GM12872 (cell line): ENCODE results near the gene MIDN.

Source experiments
- TF ChIP-seq, protein P1 (sequence below): IDR thresholded peaks from 3 replicates; pipeline ENCODE4 v1.5.1; 2011; ENCODE audit warnings: low read depth, mild to moderate bottlenecking, low read length, moderate library complexity; ENCODE audit not compliant: insufficient read depth

Gene MIDN

DNA sequence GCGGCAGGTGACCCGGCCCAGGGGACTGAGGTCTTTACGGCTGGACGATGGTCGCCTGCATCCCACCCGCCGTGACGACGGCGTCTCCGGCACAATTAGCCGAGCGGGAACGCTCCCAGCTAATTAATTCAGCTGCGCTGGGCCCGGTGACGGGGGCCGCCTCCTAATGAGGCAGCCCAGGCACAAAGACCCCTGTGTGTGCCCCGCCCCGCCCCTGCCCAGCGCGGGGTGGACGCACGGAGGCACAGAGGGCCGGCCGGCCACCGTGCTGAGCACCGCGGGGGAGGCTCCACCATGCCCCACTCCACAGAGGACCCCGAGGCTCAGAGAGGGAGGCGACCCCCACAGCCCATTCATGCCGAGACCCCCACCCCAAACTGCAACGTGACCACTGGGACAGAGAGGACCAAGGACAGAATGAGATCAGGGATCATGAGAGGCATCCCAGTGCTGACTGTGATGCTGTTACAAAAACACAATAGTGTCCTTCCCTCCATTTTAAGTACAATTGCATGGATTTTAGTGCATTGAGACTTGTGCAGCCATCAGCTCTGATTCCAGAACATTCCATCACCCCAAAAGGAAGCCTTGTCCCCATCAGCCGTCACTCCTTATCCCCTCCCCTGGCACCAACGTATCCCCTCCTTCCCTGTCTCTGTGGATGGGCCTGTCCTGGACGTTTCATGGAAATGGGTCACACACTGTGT lies 54.3 kb downstream of the MIDN start:
- TF ChIP-seq, protein P1, sequence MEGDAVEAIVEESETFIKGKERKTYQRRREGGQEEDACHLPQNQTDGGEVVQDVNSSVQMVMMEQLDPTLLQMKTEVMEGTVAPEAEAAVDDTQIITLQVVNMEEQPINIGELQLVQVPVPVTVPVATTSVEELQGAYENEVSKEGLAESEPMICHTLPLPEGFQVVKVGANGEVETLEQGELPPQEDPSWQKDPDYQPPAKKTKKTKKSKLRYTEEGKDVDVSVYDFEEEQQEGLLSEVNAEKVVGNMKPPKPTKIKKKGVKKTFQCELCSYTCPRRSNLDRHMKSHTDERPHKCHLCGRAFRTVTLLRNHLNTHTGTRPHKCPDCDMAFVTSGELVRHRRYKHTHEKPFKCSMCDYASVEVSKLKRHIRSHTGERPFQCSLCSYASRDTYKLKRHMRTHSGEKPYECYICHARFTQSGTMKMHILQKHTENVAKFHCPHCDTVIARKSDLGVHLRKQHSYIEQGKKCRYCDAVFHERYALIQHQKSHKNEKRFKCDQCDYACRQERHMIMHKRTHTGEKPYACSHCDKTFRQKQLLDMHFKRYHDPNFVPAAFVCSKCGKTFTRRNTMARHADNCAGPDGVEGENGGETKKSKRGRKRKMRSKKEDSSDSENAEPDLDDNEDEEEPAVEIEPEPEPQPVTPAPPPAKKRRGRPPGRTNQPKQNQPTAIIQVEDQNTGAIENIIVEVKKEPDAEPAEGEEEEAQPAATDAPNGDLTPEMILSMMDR: no peak

DNA sequence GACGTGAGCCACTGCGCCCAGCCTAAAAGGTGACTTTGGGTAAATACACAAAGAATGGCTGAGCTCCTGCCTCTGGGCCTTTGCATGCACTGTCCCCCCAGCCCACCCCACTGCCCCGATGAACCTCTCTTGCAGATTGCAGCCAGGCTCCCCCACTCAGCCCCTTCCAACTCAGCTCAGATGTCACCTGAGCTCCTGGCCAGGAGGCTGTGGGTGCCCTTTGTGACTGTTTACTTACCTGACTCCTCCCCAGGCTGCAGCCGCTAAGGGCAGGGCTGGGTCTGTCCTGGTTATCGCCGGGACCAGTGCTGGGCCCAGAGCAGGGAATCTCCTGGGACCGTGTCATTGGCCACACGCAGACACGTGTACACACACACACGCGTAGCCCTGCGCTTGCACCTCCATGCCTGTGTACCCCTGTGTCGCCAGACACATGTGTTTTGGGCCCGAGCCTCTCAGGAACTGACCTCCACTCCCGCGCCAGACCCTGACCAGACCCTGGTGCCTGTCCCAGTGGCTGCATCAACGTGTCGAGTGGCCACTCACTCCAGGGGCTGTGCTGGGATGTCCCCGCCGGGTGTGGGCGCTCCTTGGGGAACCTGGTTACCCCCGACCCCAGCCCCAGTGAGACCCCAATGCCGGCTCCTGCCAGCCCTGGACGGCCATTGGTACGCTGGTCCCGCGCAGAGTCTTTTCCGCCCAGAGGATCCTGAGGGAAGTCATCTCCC lies 56.0 kb downstream of the MIDN start:
- TF ChIP-seq, protein P1: no peak

DNA sequence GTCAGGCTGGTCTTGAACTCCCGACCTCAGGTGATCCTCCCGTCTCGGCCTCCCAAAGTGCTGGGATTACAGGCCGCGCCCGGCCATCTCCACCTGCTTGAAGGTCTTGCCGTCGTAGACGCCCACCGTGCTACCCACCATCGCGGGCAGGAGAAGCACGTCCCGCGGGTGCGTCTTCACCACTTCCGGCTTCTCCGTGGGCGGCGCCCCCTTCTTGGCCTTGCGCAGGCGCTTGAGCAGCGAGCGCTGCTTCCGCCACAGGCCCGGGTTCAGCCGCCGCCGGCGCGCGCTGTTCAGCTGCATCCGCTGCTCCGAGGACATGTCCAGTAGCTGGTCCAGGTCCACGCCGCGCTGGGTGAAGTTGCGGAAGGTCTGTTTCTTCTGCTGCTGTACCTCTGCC lies 58.9 kb downstream of the MIDN start:
- TF ChIP-seq, protein P1: no peak

DNA sequence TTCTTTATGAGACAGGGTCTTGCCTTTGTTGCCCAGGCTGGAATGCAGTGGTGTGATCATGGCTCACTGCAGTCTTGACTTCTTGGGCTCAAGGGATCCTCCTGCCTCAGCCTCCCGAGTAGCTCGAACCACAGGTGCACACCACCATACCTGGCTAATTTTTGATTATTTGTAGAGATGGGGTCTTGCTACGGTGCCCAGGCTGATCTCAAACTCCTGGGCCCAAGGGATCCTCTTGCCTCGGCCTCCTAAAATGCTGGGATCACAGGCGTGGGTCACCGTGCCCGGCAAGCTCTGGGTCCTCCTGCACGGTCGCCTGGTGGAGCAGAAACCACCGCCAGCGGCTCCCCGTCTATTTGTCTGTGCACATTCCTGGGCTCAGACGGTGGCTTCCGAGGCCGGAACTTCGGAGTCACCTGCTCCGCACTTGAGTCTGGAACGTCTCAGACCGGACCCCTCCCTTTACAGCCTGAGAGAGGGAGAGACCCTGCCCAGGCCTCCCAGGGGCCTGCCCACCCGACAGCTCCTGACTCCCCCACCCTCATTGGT lies 59.4 kb downstream of the MIDN start:
- TF ChIP-seq, protein P1: no peak

DNA sequence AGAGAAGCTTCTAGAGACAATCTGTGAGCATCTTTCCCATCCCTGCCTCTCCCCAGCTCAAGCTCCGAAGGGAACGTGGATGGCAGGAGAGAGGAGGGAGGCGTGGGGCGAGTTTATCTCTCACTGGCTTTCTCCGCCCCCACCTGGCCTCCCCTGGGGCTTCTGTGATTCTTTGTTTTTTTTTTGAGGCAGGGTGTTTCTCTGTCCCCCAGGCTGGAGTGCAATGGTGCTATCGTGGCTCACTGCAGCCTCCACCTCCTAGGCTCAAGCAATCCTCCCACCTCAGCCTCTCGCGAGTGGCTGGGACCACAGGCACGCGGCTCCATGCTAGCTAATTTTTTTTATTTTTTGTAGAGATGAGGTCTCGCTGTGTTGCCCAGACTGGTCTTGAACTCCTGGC lies 60.3 kb downstream of the MIDN start:
- TF ChIP-seq, protein P1: no peak
